ENCODE results near the gene HLA-DPB1.

Gene HLA-DPB1

DNA sequence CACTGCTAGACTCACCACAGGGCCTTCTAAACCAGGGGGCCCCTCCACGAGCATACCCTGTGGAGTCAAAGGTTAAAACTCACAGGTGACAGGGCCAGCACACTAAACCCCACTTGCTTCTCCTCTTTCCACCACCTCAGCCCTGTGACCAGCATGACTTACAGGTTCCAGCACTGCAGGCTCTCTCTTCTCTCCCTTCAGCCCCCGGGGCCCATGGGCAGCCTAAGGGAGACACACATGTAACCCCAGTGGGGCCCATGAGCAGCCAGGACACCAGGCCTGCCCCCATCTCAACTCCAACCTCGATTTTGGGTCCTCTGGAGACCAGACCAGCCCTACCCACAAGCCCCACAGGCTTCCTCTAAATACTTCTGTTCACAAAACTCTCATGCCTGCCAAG is 28.0 kb downstream of the HLA-DPB1 start:
- no peak for DNase-seq (ENCODE audit: low spot score)

DNA sequence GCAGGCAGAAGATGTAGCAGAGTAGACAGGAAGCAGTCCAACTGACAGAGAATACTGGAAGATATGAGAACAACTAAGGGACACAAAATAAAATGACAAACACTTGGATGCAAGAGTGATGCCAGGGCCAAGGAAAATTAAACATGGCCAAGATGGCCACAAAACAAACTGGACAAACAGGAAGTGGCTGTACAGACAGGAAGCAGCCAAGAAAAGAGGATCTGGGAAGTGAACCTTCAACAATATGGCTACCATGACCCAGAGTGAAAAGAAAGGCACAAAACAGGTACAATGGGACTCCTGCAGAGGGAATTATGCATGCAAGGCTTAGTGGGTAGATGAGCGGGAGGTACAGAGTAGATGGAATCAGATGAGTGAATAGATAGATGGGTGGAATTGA is 29.1 kb downstream of the HLA-DPB1 start:
- DNase-seq (ENCODE audit: low spot score), result no peak

DNA sequence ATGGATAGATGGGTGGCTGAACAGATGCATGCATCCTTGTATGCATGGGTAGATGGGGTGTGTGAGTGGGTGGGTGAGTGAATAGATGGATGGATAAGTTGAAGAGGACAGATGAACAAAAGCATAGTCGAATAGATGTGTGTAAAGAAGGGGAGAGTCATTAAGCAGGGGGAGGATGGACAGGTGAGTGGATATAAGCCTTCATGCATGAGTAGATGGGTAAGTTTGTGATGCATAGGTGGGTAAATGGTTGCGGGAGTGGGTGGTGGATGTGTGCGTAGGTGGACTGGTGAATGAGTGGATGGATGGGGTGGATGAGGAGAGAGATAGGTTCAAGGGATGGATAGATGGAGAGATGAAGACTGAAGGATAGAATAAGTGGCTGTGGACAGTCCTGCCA is 29.6 kb downstream of the HLA-DPB1 start:
- DNase-seq (ENCODE audit: low spot score), result no peak

DNA sequence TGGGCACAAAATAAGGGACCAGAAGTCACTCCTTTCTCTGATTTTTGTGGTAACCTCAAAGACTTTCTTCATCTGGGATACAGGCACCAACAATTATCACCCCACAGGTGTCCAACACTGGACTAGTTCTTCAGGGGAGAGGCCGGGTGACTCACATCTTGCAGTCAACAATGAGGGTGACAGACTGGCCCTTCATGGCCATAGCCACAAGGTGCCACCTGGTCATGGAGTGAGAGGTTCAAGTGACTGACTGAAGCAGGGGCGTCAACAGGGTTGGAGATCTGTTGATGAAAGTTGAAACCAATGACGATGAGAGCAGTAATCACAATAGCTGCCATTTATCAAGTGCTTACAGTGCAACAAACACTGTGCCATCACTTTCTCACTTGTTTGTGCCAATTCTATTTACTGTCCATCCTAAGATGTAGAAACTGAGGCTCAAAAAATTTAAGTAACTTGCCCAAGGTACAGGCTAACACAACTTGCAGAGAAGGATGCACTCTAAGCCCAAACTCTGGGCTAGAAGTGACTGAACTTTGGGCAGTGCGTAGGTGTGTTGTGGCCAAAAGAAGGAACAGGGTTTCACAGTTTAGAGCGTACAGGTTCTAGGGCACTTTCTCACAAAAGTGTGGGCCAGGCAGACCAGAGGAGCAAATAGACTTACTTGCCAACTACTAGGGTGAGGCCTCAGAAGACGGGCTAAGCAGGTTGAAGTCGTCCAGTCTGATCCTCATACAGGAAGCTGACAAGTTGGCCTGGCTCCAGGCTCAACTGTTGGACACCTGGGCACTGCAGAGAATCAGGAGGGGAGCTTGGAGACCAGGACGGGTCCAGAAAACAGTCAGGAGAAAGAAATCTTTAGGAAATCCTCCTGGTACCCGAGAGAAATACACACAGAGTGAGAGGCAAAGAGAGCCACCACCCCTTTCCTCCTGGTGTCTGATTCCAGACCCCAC is 30.4 kb downstream of the HLA-DPB1 start:
- no peak for DNase-seq (ENCODE audit: low spot score)

DNA sequence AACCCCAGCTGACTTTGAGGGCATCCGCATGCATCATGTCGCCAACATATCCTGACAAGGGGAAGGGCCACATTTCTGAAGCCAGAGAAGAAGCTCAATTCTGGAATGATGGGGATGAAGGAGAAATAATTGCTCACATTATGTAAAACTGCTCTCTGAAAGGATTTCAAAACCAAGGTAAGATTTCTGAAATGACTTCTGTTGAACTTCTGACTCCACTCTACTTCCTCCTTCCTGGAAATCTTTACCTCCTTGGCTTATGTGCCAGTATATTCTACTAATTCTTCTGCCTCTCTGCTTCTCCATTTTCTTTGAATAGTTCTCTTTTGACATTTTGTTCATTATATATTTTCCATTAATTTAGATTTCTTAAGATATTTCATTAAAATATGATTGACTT is 31.9 kb downstream of the HLA-DPB1 start:
- DNase-seq (ENCODE audit: low spot score), result no peak

DNA sequence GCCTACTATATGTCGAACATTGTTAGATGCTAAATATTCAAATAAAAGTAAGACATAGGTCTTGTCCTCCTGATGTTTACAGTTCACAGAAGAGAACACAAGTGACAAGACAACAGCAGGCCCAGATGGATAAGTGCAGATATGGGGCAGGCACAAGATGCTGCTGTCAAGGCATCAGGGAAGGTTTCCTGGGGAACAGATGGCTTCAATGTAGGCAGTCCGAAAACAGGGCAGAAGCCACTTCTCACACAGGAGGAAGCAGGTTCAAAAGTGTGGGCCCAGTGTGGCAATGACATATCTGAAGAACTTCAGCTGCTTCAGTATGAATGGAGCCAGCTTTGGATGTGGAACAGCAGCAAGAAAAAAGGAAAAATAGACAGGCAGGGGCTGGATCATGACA is 32.5 kb downstream of the HLA-DPB1 start:
- no peak for DNase-seq (ENCODE audit: low spot score)

DNA sequence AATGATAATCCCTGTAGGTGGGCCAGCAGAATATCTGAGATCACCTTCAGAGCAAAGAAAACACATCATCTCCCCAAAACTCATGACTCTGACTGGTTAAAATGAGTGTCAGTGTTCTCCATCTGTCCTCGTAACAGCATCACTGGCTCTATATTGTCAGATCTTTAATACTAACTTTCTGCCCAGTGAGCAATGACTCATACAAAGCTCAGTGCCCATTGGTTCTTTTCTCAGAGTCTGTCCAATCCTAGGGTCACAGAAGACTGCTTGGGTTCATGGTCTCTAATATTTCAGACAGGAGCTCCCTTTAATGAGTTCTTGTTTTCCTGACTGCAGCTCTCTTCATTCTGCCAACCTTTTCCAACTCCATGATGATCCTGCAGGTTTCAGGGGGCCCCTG is 36.4 kb downstream of the HLA-DPB1 start:
- peak; percentile 82 for DNase-seq (ENCODE audit: low spot score)

DNA sequence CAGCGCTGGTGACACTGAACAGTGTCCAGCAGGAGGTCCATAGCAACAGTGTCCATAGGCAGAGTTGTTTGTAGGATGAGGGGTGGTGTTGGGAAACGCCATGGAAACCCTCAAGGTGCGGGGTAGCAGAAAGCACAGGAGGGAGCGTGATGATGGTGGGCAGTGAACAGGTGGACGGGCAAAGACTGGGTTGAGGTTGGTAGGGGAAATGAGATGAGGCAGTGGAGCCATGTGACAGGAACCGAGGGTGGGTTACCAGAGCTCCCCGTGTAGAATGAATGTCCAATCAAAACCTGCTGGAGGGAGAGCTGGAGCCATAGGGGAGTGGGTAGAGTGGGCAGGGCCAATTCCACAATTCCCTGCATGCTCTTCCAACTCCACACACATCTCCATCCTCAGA is 38.0 kb downstream of the HLA-DPB1 start:
- DNase-seq (ENCODE audit: low spot score), result no peak

- no peak for DNase-seq (ENCODE audit: low spot score)
Observed at GRCh38 chr6:33114406-33114805, 38.6 kb downstream of the HLA-DPB1 start.

DNA sequence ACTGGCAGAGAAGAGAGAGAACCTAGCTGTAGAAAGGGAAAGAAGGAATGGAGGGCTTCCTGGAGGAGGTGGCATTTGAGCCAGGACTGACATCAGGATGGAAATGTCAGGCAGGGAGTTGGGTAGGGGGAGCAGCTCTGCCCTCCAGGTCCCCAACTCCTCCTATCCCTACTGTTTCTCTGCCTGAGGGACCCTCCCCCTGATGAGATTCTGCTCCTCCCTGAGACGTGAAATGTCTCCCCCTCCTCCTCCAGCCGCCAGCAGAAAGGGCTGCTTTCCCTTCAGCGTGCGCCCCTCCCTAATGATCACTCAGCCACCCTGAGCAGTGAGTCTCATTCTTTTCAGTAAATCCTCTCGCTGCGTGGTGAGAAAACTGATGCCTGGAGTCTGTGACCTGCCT is 40.6 kb downstream of the HLA-DPB1 start:
- DNase-seq (ENCODE audit: low spot score), result no peak

- peak; percentile 38 for DNase-seq (ENCODE audit: low spot score)
Observed at GRCh38 chr6:33116841-33117711, 41.3 kb downstream of the HLA-DPB1 start.

GRCh38 chr6:33117811-33118277 is 42.1 kb downstream of the HLA-DPB1 start:
- DNase-seq (ENCODE audit: low spot score), result no peak

DNA sequence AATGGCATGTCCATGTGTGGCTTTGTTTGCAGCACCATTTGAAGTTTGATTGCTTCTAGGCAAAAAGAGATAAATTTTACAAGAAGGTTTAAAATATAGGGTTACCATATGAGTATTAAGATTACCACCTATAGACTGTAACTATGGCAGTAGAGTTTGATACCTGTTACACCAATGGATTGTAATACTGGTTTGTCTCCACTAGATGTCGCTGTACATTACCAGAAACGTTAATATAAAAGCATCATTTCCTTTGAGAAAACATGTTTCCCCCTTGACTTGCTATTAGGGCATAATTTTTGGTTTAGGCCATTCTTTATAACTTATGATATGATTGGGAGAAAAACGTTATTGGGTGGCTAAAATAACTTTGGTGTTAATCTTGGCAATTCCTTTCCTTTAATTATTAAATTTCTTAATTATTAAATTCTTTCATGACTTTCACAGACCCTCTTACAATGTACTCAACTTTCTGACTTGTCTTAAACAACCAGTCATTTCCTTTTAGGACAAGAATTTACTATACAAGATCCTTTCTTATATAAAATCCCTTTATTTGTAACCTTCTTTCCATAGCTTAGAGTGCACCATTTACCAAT is 42.8 kb downstream of the HLA-DPB1 start:
- peak; percentile 71 for DNase-seq (ENCODE audit: low spot score)

GRCh38 chr6:33120001-33120400 is 44.2 kb downstream of the HLA-DPB1 start:
- DNase-seq (ENCODE audit: low spot score), result no peak

DNA sequence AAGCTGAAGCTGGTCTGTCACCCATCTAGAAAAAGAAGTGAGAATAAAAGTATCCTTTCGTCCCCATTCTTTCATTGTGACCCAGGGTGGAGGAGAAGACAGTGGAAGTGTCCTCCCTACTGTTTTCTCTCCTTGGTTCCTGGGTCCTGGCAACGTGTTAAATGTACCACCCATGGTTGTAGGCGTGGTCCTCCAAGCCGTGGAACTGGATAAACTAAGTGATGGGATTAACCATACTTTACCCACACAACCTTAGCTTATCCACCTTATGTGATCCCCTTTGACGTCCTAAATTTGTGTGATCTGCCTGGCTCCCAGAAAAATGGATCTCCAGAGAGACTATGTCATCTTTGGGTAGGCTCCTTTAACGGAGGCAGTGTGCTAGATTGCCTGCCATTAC is 47.4 kb downstream of the HLA-DPB1 start:
- no peak for DNase-seq (ENCODE audit: low spot score)

- peak; percentile 25 for DNase-seq (ENCODE audit: low spot score)
Observed at GRCh38 chr6:33123732-33124524, 48.1 kb downstream of the HLA-DPB1 start.

DNA sequence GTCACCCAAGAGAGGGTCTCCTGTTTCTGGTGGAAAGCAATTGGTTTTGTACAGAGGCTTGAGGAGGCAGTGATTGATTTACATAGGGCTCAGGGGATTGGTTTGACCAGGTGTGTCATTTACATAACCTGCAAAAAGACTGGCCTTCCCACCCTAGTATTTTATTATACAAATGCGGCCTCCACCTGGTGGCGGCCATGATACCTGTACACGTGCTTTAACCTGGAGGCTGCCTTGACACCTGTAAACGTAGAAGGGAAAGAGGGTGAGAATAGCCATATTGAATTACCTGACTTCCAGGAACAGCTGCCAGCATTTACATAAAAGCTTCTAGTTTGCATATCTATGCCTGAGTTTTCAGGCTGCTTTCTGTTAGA is 48.7 kb downstream of the HLA-DPB1 start:
- DNase-seq (ENCODE audit: low spot score), result no peak

- DNase-seq (ENCODE audit: low spot score), result no peak
Observed at GRCh38 chr6:33124947-33125346, 49.2 kb downstream of the HLA-DPB1 start.

GRCh38 chr6:33126101-33126714 is 50.4 kb downstream of the HLA-DPB1 start:
- DNase-seq (ENCODE audit: low spot score), result peak; percentile 45

GRCh38 chr6:33128318-33128717 is 52.5 kb downstream of the HLA-DPB1 start:
- DNase-seq (ENCODE audit: low spot score), result no peak

DNA sequence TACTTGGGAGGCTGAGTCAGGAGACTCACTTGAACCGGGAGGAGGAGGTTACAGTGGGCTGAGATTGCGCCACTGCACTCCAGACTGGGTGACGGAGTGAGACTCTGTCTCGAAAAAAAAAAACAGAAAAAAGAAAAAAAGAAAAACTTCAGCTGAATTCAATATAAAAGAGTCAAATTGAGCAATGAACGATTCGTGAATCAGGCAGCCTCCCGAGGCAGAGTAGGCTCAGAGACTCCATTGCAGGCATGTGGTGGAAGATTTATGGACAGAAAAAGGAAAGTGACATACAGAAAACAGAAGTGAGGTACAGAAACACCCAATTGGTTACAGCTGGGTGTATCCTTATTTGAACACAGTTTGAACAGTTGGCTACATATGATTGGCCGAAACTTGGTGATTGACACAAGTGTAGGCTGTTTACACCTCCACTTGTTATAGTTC is 56.3 kb downstream of the HLA-DPB1 start:
- no peak for DNase-seq (ENCODE audit: low spot score)
